VCaP (cell line): ENCODE results near the gene ZIC4.

Source experiments
- H3K27ac ChIP-seq: fragments of 450-650 bp; 2 replicates; pipeline ENCODE4 v1.5.1; 2017
- CTCF ChIP-seq: fragments of 450-650 bp; conservative IDR thresholded peaks from 2 replicates; pipeline ENCODE4 v1.5.1; 2017; ENCODE audit warnings: mild to moderate bottlenecking, moderate library complexity

ZIC4 gene

GRCh38 chr3:147406028-147406931 lies at the start of gene ZIC4:
Gene ZIC4, minus strand, starts transcription at chr3:147406543. Its CDS starts 3,746 bp downstream, at chr3:147402797.
- no peak within 1 kb of the TSS for H3K27ac ChIP-seq
- TF ChIP-seq CTCF, result no peak

GRCh38 chr3:147449669-147450068 lies 43.3 kb upstream of the ZIC4 start:
- TF ChIP-seq CTCF, result no peak
- no peak overlapping the region for H3K27ac ChIP-seq

- no peak for TF ChIP-seq CTCF
- H3K27ac ChIP-seq, result no peak overlapping the region
These were observed 40.9 kb upstream of the ZIC4 start for GRCh38 chr3:147447224-147447623.

GRCh38 chr3:147431751-147432150 lies 25.4 kb upstream of the ZIC4 start:
- no peak for TF ChIP-seq CTCF
- H3K27ac ChIP-seq, result no peak overlapping the region

GRCh38 chr3:147428754-147429153 lies 22.4 kb upstream of the ZIC4 start:
- H3K27ac ChIP-seq, result no peak overlapping the region
- no peak for TF ChIP-seq CTCF

- H3K27ac ChIP-seq, result no peak overlapping the region
- no peak for TF ChIP-seq CTCF
These were observed 22.0 kb upstream of the ZIC4 start for GRCh38 chr3:147428326-147428725.

- no peak overlapping the region for H3K27ac ChIP-seq
- no peak for TF ChIP-seq CTCF
These were observed 21.4 kb upstream of the ZIC4 start for GRCh38 chr3:147427746-147428145.
